Measurements from ENCODE around the gene PTCHD4. TPM values are rescaled to one million over a fixed set of nuclear protein-coding genes. Genes with fewer than 3 reads are reported as not detected.

Gene PTCHD4
- 0.02 to 0.05 TPM (median 0.04 TPM) in 4 of 5 replicates, not detected in the other for total RNA-seq (2022; extraction: Qiagen RNA extraction)

GRCh38 chr6:48111143-48111506 is at the start of gene PTCHD4:
TSS of gene PTCHD4 (minus strand) at chr6:48111197. CDS start at chr6:48068957, 42,240 bp downstream.

